Measurements from ENCODE around the gene RMND1. TPM values are rescaled to one million over a fixed set of nuclear protein-coding genes. Genes with fewer than 3 reads are reported as not detected.

Gene RMND1
- total and polyA plus RNA-seq, 2 of the 13 experiments (the other 11 are each of a cell fraction or from before 2014, with no cell fraction given), result 34.0 to 72.5 TPM

- TF ChIP-seq ZNF230 (CRISPR knock-in tag; IDR thresholded peaks at IDR 0.05), result no peak
- TF ChIP-seq ZNF207 (IDR thresholded peaks at IDR 0.05; ENCODE audit: borderline replicate concordance), result no peak
- TF ChIP-seq ZNF788 (CRISPR knock-in tag; IDR thresholded peaks at IDR 0.05; ENCODE audit: borderline replicate concordance), result no peak
- no peak for TF ChIP-seq SRSF1 (optimal IDR thresholded peaks at IDR 0.05; ENCODE audit: low read depth, low read length)
- TF ChIP-seq CREB3 (CRISPR knock-in tag; IDR thresholded peaks at IDR 0.05), result no peak
- TF ChIP-seq MAFG (CRISPR knock-in tag; IDR thresholded peaks at IDR 0.05), result no peak
- no peak for TF ChIP-seq TBX2 (CRISPR knock-in tag; IDR thresholded peaks at IDR 0.05; ENCODE audit: borderline replicate concordance)
- no peak for TF ChIP-seq LCORL (IDR thresholded peaks at IDR 0.05)
- 0 out of 2 replicates have a peak, but pooled peaks have one; percentile 6 for TF ChIP-seq LCORL (CRISPR knock-in tag; IDR thresholded peaks at IDR 0.05)
- TF ChIP-seq ZNF879 (CRISPR knock-in tag; IDR thresholded peaks at IDR 0.05), result no peak
- no peak for TF ChIP-seq THRA (CRISPR knock-in tag; IDR thresholded peaks at IDR 0.05; ENCODE audit: borderline replicate concordance)
- 0 out of 2 replicates have a peak, but pooled peaks have one; percentile 28 for TF ChIP-seq POLR2G (IDR thresholded peaks at IDR 0.05; ENCODE audit: low read depth, low read length)
- no peak for TF ChIP-seq HOXA3 (CRISPR knock-in tag; IDR thresholded peaks at IDR 0.05)
- TF ChIP-seq ZNF7 (CRISPR knock-in tag; IDR thresholded peaks at IDR 0.05), result no peak
- no peak for TF ChIP-seq REPIN1 (CRISPR knock-in tag; IDR thresholded peaks at IDR 0.05; ENCODE audit: borderline replicate concordance, low read depth)
Observed at GRCh38 chr6:151441390-151442166, 10.3 kb downstream of the RMND1 start (continued).

All from HepG2 (cell line).